ENCODE results near the gene RFWD3.

DNA sequence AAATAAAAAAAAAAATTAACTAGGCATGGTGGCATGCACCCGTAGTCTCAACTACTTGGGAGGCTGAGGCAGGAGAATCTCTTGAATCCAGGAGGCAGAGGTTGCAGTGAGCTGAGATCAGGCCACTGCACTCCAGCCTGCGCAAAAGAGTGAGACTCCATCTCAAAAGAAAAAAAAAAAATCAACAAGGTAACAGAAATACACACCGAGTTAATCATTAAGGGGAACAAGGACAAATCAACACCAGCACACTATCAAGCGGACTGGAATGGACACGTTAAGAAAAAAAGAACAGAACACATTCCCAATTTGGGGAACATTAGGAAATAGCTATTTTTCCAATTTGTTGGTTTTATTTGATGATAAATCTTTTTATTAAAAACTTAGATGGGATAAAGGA, 31.4 kb downstream of the RFWD3 start:
- TF ChIP-seq, protein P1, sequence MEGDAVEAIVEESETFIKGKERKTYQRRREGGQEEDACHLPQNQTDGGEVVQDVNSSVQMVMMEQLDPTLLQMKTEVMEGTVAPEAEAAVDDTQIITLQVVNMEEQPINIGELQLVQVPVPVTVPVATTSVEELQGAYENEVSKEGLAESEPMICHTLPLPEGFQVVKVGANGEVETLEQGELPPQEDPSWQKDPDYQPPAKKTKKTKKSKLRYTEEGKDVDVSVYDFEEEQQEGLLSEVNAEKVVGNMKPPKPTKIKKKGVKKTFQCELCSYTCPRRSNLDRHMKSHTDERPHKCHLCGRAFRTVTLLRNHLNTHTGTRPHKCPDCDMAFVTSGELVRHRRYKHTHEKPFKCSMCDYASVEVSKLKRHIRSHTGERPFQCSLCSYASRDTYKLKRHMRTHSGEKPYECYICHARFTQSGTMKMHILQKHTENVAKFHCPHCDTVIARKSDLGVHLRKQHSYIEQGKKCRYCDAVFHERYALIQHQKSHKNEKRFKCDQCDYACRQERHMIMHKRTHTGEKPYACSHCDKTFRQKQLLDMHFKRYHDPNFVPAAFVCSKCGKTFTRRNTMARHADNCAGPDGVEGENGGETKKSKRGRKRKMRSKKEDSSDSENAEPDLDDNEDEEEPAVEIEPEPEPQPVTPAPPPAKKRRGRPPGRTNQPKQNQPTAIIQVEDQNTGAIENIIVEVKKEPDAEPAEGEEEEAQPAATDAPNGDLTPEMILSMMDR (IDR thresholded peaks at IDR 0.05): no peak
- TF ChIP-seq EP300 (IDR thresholded peaks at IDR 0.05): no peak
